ENCODE measurements around the gene CERS6.

- TF ChIP-seq MAX (CRISPR knock-in tag; IDR thresholded peaks at IDR 0.05): no peak
- TF ChIP-seq SP1 (CRISPR knock-in tag; conservative IDR thresholded peaks at IDR 0.05): no peak
- TF ChIP-seq FOXP1 (CRISPR knock-in tag; IDR thresholded peaks at IDR 0.05; ENCODE audit: borderline replicate concordance): no peak
- no peak for TF ChIP-seq FOXK1 (CRISPR knock-in tag; IDR thresholded peaks at IDR 0.05)
- TF ChIP-seq JAZF1 (CRISPR knock-in tag; IDR thresholded peaks at IDR 0.05): no peak
- no peak for TF ChIP-seq CTCF (IDR thresholded peaks at IDR 0.05)
- no peak for TF ChIP-seq NR2C2 (CRISPR knock-in tag; IDR thresholded peaks at IDR 0.05)
- no peak for TF ChIP-seq ATF1 (CRISPR knock-in tag; IDR thresholded peaks at IDR 0.05)
- no peak for TF ChIP-seq NFYB (CRISPR knock-in tag; conservative IDR thresholded peaks at IDR 0.05; ENCODE audit: low read depth)
- no peak for TF ChIP-seq ZNF121 (CRISPR knock-in tag; IDR thresholded peaks at IDR 0.05)
- no peak for TF ChIP-seq AFF4 (CRISPR knock-in tag; IDR thresholded peaks at IDR 0.05; ENCODE audit: borderline replicate concordance)
- no peak for TF ChIP-seq USF2 (CRISPR knock-in tag; IDR thresholded peaks at IDR 0.05)
- no peak for TF ChIP-seq CBFB (CRISPR knock-in tag; IDR thresholded peaks at IDR 0.05; ENCODE audit: low read depth)
- no peak for TF ChIP-seq TP53 (CRISPR knock-in tag; IDR thresholded peaks at IDR 0.05)
Observed at GRCh38 chr2:168443818-168444217, 12.3 kb upstream of the CERS6 start.

All from WTC11 (cell line).